Measurements from ENCODE around the gene MAPK8. TPM values are rescaled to one million over a fixed set of nuclear protein-coding genes. Genes with fewer than 3 reads are reported as not detected.

MAPK8 gene
- total RNA-seq, 1 donor from 2014 or later: 57.1 TPM

GRCh38 chr10:48333856-48334255 lies 27.4 kb downstream of the MAPK8 start:
- no peaks in the 10 kb centered on the region for H3K27me3 Mint-ChIP-seq (ENCODE audit: unreplicated experiment)
- DNase-seq (ENCODE audit: extremely low spot score, unreplicated experiment): no peak

GRCh38 chr10:48335788-48336187 lies 29.3 kb downstream of the MAPK8 start:
- Mint-ChIP-seq H3K4me3 (ENCODE audit: unreplicated experiment) (no peak overlapping the region), H3K4me1 (ENCODE audit: unreplicated experiment) (peaks cover 6% of the 10 kb centered on the region), H3K36me3 (ENCODE audit: unreplicated experiment) (peaks cover 36% of the 10 kb centered on the region), H3K9me3 (ENCODE audit: unreplicated experiment) (peaks cover 26% of the 10 kb centered on the region), H3K27ac (ENCODE audit: unreplicated experiment) (no peak overlapping the region), H3K27me3 (ENCODE audit: unreplicated experiment) (no peaks in the 10 kb centered on the region)
- TF ChIP-seq CTCF (IDR thresholded peaks at IDR 0.05): no peak
- no peak for DNase-seq (ENCODE audit: extremely low spot score, unreplicated experiment)

More at GRCh38 chr10:48333856-48334255, 27.4 kb downstream of the MAPK8 start:
- Mint-ChIP-seq H3K9me3 (ENCODE audit: unreplicated experiment) (peaks cover 26% of the 10 kb centered on the region), H3K4me1 (ENCODE audit: unreplicated experiment) (peaks cover 3% of the 10 kb centered on the region), H3K4me3 (ENCODE audit: unreplicated experiment) (no peak overlapping the region), H3K36me3 (ENCODE audit: unreplicated experiment) (peaks cover 40% of the 10 kb centered on the region), H3K27ac (ENCODE audit: unreplicated experiment) (no peak overlapping the region)
- TF ChIP-seq CTCF (IDR thresholded peaks at IDR 0.05): no peak

- H3K4me1 Mint-ChIP-seq (ENCODE audit: unreplicated experiment): peaks cover 7% of the 10 kb centered on the region
- H3K4me3 Mint-ChIP-seq (ENCODE audit: unreplicated experiment): no peak overlapping the region
- H3K36me3 Mint-ChIP-seq (ENCODE audit: unreplicated experiment): peaks cover 26% of the 10 kb centered on the region
- no peaks in the 10 kb centered on the region for H3K27me3 Mint-ChIP-seq (ENCODE audit: unreplicated experiment)
- no peak for DNase-seq (ENCODE audit: extremely low spot score, unreplicated experiment)
- TF ChIP-seq CTCF (IDR thresholded peaks at IDR 0.05): no peak
- H3K27ac Mint-ChIP-seq (ENCODE audit: unreplicated experiment): no peak overlapping the region
- H3K9me3 Mint-ChIP-seq (ENCODE audit: unreplicated experiment): peaks cover 18% of the 10 kb centered on the region
These were observed 30.6 kb downstream of the MAPK8 start for GRCh38 chr10:48336978-48337599.

- Mint-ChIP-seq H3K36me3 (ENCODE audit: unreplicated experiment) (peaks cover 12% of the 10 kb centered on the region), H3K4me3 (ENCODE audit: unreplicated experiment) (no peak overlapping the region), H3K27ac (ENCODE audit: unreplicated experiment) (no peak overlapping the region), H3K27me3 (ENCODE audit: unreplicated experiment) (no peaks in the 10 kb centered on the region), H3K9me3 (ENCODE audit: unreplicated experiment) (peaks cover 7% of the 10 kb centered on the region), H3K4me1 (ENCODE audit: unreplicated experiment) (peaks cover 21% of the 10 kb centered on the region)
- no peak for TF ChIP-seq CTCF (IDR thresholded peaks at IDR 0.05)
- no peak for DNase-seq (ENCODE audit: extremely low spot score, unreplicated experiment)
These were observed 34.3 kb downstream of the MAPK8 start for GRCh38 chr10:48340734-48341133.

GRCh38 chr10:48343106-48343505 lies 36.6 kb downstream of the MAPK8 start:
- H3K9me3 Mint-ChIP-seq (ENCODE audit: unreplicated experiment): peaks cover 11% of the 10 kb centered on the region
- no peak overlapping the region for H3K27ac Mint-ChIP-seq (ENCODE audit: unreplicated experiment)
- H3K27me3 Mint-ChIP-seq (ENCODE audit: unreplicated experiment): no peaks in the 10 kb centered on the region
- DNase-seq (ENCODE audit: extremely low spot score, unreplicated experiment): no peak
- H3K4me3 Mint-ChIP-seq (ENCODE audit: unreplicated experiment): no peak overlapping the region
- no peak for TF ChIP-seq CTCF (IDR thresholded peaks at IDR 0.05)
- peaks cover 7% of the 10 kb centered on the region for H3K36me3 Mint-ChIP-seq (ENCODE audit: unreplicated experiment)
- H3K4me1 Mint-ChIP-seq (ENCODE audit: unreplicated experiment): peaks cover 21% of the 10 kb centered on the region
